Measurements from ENCODE around the gene TMEM207.

Gene TMEM207

GRCh38 chr3:190444006-190444405 is 5.7 kb downstream of the TMEM207 start:
- no peak for TF ChIP-seq CTCF (IDR thresholded peaks at IDR 0.05)

GRCh38 chr3:190443257-190443656 is 6.4 kb downstream of the TMEM207 start:
- TF ChIP-seq CTCF (IDR thresholded peaks at IDR 0.05): peak; percentile 51

- no peak for TF ChIP-seq CTCF (IDR thresholded peaks at IDR 0.05)
These were observed 7.5 kb downstream of the TMEM207 start for GRCh38 chr3:190442240-190442639.

- no peak for TF ChIP-seq CTCF (IDR thresholded peaks at IDR 0.05)
These were observed 13.4 kb downstream of the TMEM207 start for GRCh38 chr3:190436331-190436730.

- no peak for TF ChIP-seq CTCF (IDR thresholded peaks at IDR 0.05)
These were observed 14.1 kb downstream of the TMEM207 start for GRCh38 chr3:190435618-190436017.

GRCh38 chr3:190433626-190434025 is 16.1 kb downstream of the TMEM207 start:
- no peak for TF ChIP-seq CTCF (IDR thresholded peaks at IDR 0.05)

- no peak for TF ChIP-seq CTCF (IDR thresholded peaks at IDR 0.05)
These were observed 17.5 kb downstream of the TMEM207 start for GRCh38 chr3:190432216-190432615.

- no peak for TF ChIP-seq CTCF (IDR thresholded peaks at IDR 0.05)
These were observed 18.8 kb downstream of the TMEM207 start for GRCh38 chr3:190430906-190431305.
